K562 (cell line): Measurements from ENCODE around the gene SMAD7. TPM values are rescaled to one million over a fixed set of nuclear protein-coding genes. Genes with fewer than 3 reads are reported as not detected.

Source experiments
- ATAC-seq: fragments of 200-7000 bp; cut with Tn5 transposase; 3 replicates; pipeline ENCODE4 v1.9.1; 2020; ENCODE audit warnings: moderate library complexity
- BruUV-seq: library from RNA; stranded (reverse); fragments of 400-500 nt; replicated peaks from 2 replicates; lab custom pipeline; 2021; lab: Mats Ljungman, UMichigan
- CTCF ChIA-PET: fragments of 300-600 bp; formaldehyde crosslinking; extraction: SDS; loops from one replicate; lab custom pipeline; 2021; ENCODE audit warnings: low intra/inter-chr PET ratio; lab: Yijun Ruan, JAX
- POLR2A ChIA-PET: fragments of 300-600, 350-650 bp; sonication (Branson Sonifier 250); formaldehyde crosslinking; extraction: SDS; loops from one replicate; lab custom pipeline; 2021; ENCODE audit warnings: antibody characterized with exemption, inconsistent platforms; lab: Yijun Ruan, JAX
- DNase-seq, 4 experiments: peaks; one replicate each; pipeline versions ENCODE4 v3.0.0 to v3.0.0-alpha.2; 2011 to 2018; ENCODE audit warnings: low spot score in 3 of 4, mixed read lengths in 3 of 4; ENCODE audit errors: extremely low read depth in 1 of 4
- FAIRE-seq: peaks from 2 replicates; lab custom pipeline; 2011; peaks lifted over from hg19 to GRCh38; lab: Jason Lieb, UNC
- H2AFZ ChIP-seq: 2 replicates; pipeline ENCODE4 v1.6.0; 2011; ENCODE audit warnings: low read depth, low read length, control low read depth, inconsistent platforms
- H3K27ac ChIP-seq: fragments of 200-600 bp; 3 replicates; pipeline ENCODE4 v1.8.0; 2011; ENCODE audit warnings: low read depth, mild to moderate bottlenecking, control low read depth, inconsistent platforms, low read length, moderate library complexity, mixed read lengths; ENCODE audit errors: extremely low read depth
- H3K27me3 ChIP-seq, 2 experiments: fragments of 300-600 bp in 1 of 2; 2 replicates in 1 of 2; 3 replicates in 1 of 2; pipeline versions ENCODE4 v1.6.0 to v1.8.0; 2011; ENCODE audit warnings: inconsistent platforms in 2 of 2, low read length in 2 of 2, mild to moderate bottlenecking in 1 of 2, mixed read lengths in 1 of 2, moderate library complexity in 1 of 2; ENCODE audit not compliant: control insufficient read depth in 2 of 2, insufficient read depth in 2 of 2
- H3K36me3 ChIP-seq: fragments of 300-600 bp; 3 replicates; pipeline ENCODE4 v1.8.0; 2011; ENCODE audit warnings: mild to moderate bottlenecking, low read length, inconsistent platforms; ENCODE audit not compliant: control insufficient read depth, insufficient read depth
- H3K4me1 ChIP-seq, 2 experiments: fragments of 200-600 bp in 1 of 2; replicated peaks in 1 of 2; 2 replicates in 1 of 2; 3 replicates in 1 of 2; pipeline versions ENCODE4 v1.5.1 to v1.8.0; 2011; ENCODE audit warnings: inconsistent platforms in 2 of 2, low read length in 2 of 2, mild to moderate bottlenecking in 1 of 2, mixed read lengths in 1 of 2, moderate library complexity in 1 of 2; ENCODE audit not compliant: control insufficient read depth in 2 of 2, insufficient read depth in 2 of 2
- H3K4me2 ChIP-seq: 2 replicates; pipeline ENCODE4 v1.6.1; 2011; ENCODE audit warnings: low read length, control low read depth, inconsistent platforms, mixed read lengths; ENCODE audit not compliant: insufficient read depth
- H3K4me3 ChIP-seq: fragments of 200-600 bp; sonication (generic), shearing (Covaris generic); 2 replicates; pipeline ENCODE4 v1.5.1; 2016; ENCODE audit warnings: control low read depth, inconsistent platforms
- H3K79me2 ChIP-seq: fragments of 200-600 bp; 3 replicates; pipeline ENCODE4 v1.8.0; 2011; ENCODE audit warnings: low read length, inconsistent platforms; ENCODE audit not compliant: control insufficient read depth, insufficient read depth
- H3K9ac ChIP-seq, 2 experiments: 2 replicates each; pipeline versions ENCODE4 v1.6.0 to v1.6.1; 2011; ENCODE audit warnings: low read depth in 2 of 2, low read length in 2 of 2, control low read depth in 1 of 2, inconsistent platforms in 1 of 2, mild to moderate bottlenecking in 1 of 2, mixed read lengths in 1 of 2; ENCODE audit not compliant: insufficient read depth in 1 of 2
- H3K9me1 ChIP-seq: one replicate; pipeline ENCODE4 v1.6.0; 2011; ENCODE audit warnings: inconsistent platforms, mild to moderate bottlenecking, low read length, moderate library complexity; ENCODE audit not compliant: control insufficient read depth, insufficient read depth
- H3K9me3 ChIP-seq: replicated peaks from 2 replicates; pipeline ENCODE4 v1.5.1; 2011; ENCODE audit warnings: low read depth, low read length, inconsistent platforms; ENCODE audit not compliant: control insufficient read depth, insufficient read depth
- H4K20me1 ChIP-seq: replicated peaks from 2 replicates; pipeline ENCODE4 v1.6.1; 2011; ENCODE audit warnings: low read length, inconsistent platforms, mixed read lengths; ENCODE audit not compliant: control insufficient read depth, insufficient read depth
- ARHGAP35 ChIP-seq: fragments of 450-650 bp; IDR thresholded peaks from 2 replicates; pipeline ENCODE4 v1.6.1; 2018; ENCODE audit not compliant: partially characterized antibody
- BRCA1 ChIP-seq, 2 experiments: fragments of 450-650 bp in 1 of 2; sonication (generic) in 1 of 2; formaldehyde crosslinking in 1 of 2; IDR thresholded peaks; 2 replicates each; pipeline versions ENCODE4 v1.5.0 to v1.6.1; 2017 to 2020; ENCODE audit warnings: mild to moderate bottlenecking in 1 of 2, missing genetic modification reagents in 1 of 2
- CEBPG ChIP-seq, 3 experiments: fragments of 200-800 bp in 1 of 3; sonication (Bioruptor generic) in 1 of 3; sonication (generic) in 1 of 3; formaldehyde crosslinking in 1 of 3; IDR thresholded peaks in 2 of 3; conservative IDR thresholded peaks in 1 of 3; 2 replicates each; pipeline versions ENCODE4 v1.6.1 to v1.8.0; 2016 to 2022; ENCODE audit warnings: missing compliant biosample characterization in 2 of 3, missing genetic modification characterization in 2 of 3, mild to moderate bottlenecking in 1 of 3, missing genetic modification reagents in 1 of 3
- ETS1 ChIP-seq: conservative IDR thresholded peaks from 2 replicates; pipeline ENCODE4 v1.6.1; 2011; ENCODE audit warnings: low read depth, mild to moderate bottlenecking, low read length; ENCODE audit not compliant: control insufficient read depth
- KDM5B ChIP-seq: fragments of 200-600 bp; sonication (generic); IDR thresholded peaks from 2 replicates; pipeline ENCODE4 v1.6.1; 2012; ENCODE audit warnings: low read depth, mild to moderate bottlenecking, moderate library complexity, low read length, control low read depth, inconsistent platforms; ENCODE audit not compliant: insufficient replicate concordance
- MEIS2 ChIP-seq: fragments of 450-650 bp; IDR thresholded peaks from 2 replicates; pipeline ENCODE4 v1.6.1; 2014; ENCODE audit warnings: mild to moderate bottlenecking; ENCODE audit not compliant: partially characterized antibody
- NCOA6 ChIP-seq: fragments of 450-650 bp; IDR thresholded peaks from 2 replicates; pipeline ENCODE4 v1.6.1; 2017; ENCODE audit warnings: mild to moderate bottlenecking
- POLR3A ChIP-seq: IDR thresholded peaks from 2 replicates; pipeline ENCODE4 v1.6.1; 2011; ENCODE audit warnings: borderline replicate concordance, mild to moderate bottlenecking, moderate library complexity; ENCODE audit not compliant: insufficient read length, insufficient read depth; ENCODE audit errors: extremely low read depth
- PTBP1 ChIP-seq: fragments of 200-400 bp; formaldehyde crosslinking; IDR thresholded peaks from 2 replicates; pipeline ENCODE4 v1.6.1; 2017; ENCODE audit warnings: low read depth, low read length
- RERE ChIP-seq: sonication (generic); formaldehyde crosslinking; IDR thresholded peaks from 2 replicates; pipeline ENCODE4 v1.8.0; 2023; ENCODE audit warnings: missing genetic modification reagents, mild to moderate bottlenecking, borderline replicate concordance
- TEAD4 ChIP-seq, 2 experiments: sonication (generic) in 1 of 2; formaldehyde crosslinking in 1 of 2; IDR thresholded peaks; 2 replicates each; pipeline versions ENCODE4 v1.6.1 to v1.8.0; 2012 to 2022; ENCODE audit warnings: borderline replicate concordance in 1 of 2, inconsistent platforms in 1 of 2, low read length in 1 of 2, mild to moderate bottlenecking in 1 of 2, missing genetic modification reagents in 1 of 2
- ZBTB7A ChIP-seq: IDR thresholded peaks from 2 replicates; pipeline ENCODE4 v1.6.1; 2011; ENCODE audit warnings: low read depth, mild to moderate bottlenecking, low read length, moderate library complexity, borderline replicate concordance; ENCODE audit not compliant: control insufficient read depth
- WGBS: fragments of 100-300 bp; shearing (Covaris generic); methylation state at CpG from one replicate; pipeline ENCODE4 v1.1.6; 2016; ENCODE audit warnings: low coverage, mixed read lengths; ENCODE audit not compliant: insufficient coverage; ENCODE audit errors: missing lambda C conversion rate; 5-methylcytosine and 5-hydroxymethylcytosine counted together
- in situ Hi-C: fragments of 300-500 bp; cut with MboI; formaldehyde crosslinking; loops from 4 replicates; pipeline ENCODE4 v1.15.0; 2018; ENCODE audit warnings: inconsistent platforms, mixed read lengths
- intact Hi-C: fragments of 100-400 bp; cut with micrococcal nuclease; formaldehyde crosslinking; loops from 2 replicates; pipeline ENCODE4 v1.14.2; 2022
- polyA plus RNA-seq, 8 experiments: library from polyadenylated mRNA; depleted of rRNA in 4 of 8; stranded (reverse) in 5 of 8; unstranded in 3 of 8; fragments of >200 nt; fragmentation: Nextera tagmentation in 2 of 8; fragmentation: Illumina TruSeq in 1 of 8; extraction: Ambion mirVana in 2 of 8; extraction: Trizol in 1 of 8; gene quantifications; 2 replicates each; pipeline versions ENCODE4 v1.2.1 to v1.2.3, GENCODE V29; 2011 to 2014; ENCODE audit warnings: inconsistent platforms in 1 of 8, missing spikeins in 1 of 8
- total RNA-seq, 7 experiments: library from RNA; depleted of rRNA in 6 of 7; stranded (reverse); fragments of >200 nt in 6 of 7; fragmentation: Illumina TruSeq in 2 of 7; extraction: Trizol in 2 of 7; gene quantifications; 2 replicates each; pipeline versions ENCODE4 v1.2.1 to v1.2.3, GENCODE V29; 2011 to 2021; ENCODE audit warnings: low replicate concordance in 1 of 7

Gene SMAD7
- total and polyA plus RNA-seq, 9 of the 15 experiments (the other 6 are each of a cell fraction or from before 2014, with no cell fraction given), result 0.13 to 3.0 (median 1.6) TPM

- FAIRE-seq, result no peak
- H3K27ac ChIP-seq, result no peak overlapping the region
- no peak for TF ChIP-seq PTBP1
- TF ChIP-seq MEIS2, result no peak
- TF ChIP-seq POLR3A, result no peak
- no peak for TF ChIP-seq ETS1
- no peak for TF ChIP-seq NCOA6
- TF ChIP-seq TEAD4 (IDR thresholded peaks at IDR 0.05; ENCODE audit: low read length), result peak; percentile 35; the same call in 1 of the 2 replicates
- no peak for TF ChIP-seq TEAD4 (CRISPR knock-in tag; IDR thresholded peaks at IDR 0.05; ENCODE audit: borderline replicate concordance)
- no peak for TF ChIP-seq ZBTB7A
- no peak for TF ChIP-seq KDM5B
- TF ChIP-seq RERE (CRISPR knock-in tag), result no peak
- no peak for TF ChIP-seq BRCA1 (IDR thresholded peaks at IDR 0.05)
- no peak for TF ChIP-seq BRCA1 (CRISPR knock-in tag; IDR thresholded peaks at IDR 0.05)
- TF ChIP-seq ARHGAP35, result no peak
- no peak for TF ChIP-seq CEBPG (CRISPR knock-in tag; IDR thresholded peaks at IDR 0.05)
- TF ChIP-seq CEBPG (tag; conservative IDR thresholded peaks at IDR 0.05 in 1 of 2, IDR thresholded peaks at IDR 0.05 in 1 of 2), result peak in 1 of 2 experiments; percentile 46; a peak in 2 of 4 replicates
Measured at GRCh38 chr18:48915626-48916425, 34.9 kb downstream of the SMAD7 start.

More at GRCh38 chr18:48915626-48916425, 34.9 kb downstream of the SMAD7 start:
- H4K20me1 ChIP-seq, result no peaks in the 10 kb centered on the region
- H3K4me3 ChIP-seq, result no peak overlapping the region
- no peaks in the 10 kb centered on the region for H3K27me3 ChIP-seq
- no TSS peak for BruUV-seq
- H3K36me3 ChIP-seq, result no peaks in the 10 kb centered on the region; the same call in 2 of the 3 replicates
- ChIA-PET POLR2A (interaction anchor here (0.6 to 1.4 kb wide), 4 partner anchors 9 to 789 kb away, joined by 3 to 6 read pairs (median 3); no protein-coding TSS in a partner anchor), CTCF (no interaction called here)
- in situ Hi-C loops, result no loop called here
- WGBS, result 25% methylated on average over 9 of the region's 10 CpGs
- no peaks in the 10 kb centered on the region for H3K9me3 ChIP-seq
- H3K9me1 ChIP-seq, result no peaks in the 10 kb centered on the region
- no peak overlapping the region for H3K4me2 ChIP-seq
- no peak overlapping the region for H3K9ac ChIP-seq
- DNase-seq (no peak), ATAC-seq (0 out of 3 replicates have a peak, but pooled peaks have one; percentile 19)
- intact Hi-C loops, result no loop called here
- H3K4me1 ChIP-seq, result peaks cover 14 to 20% of the 10 kb centered on the region in 2 experiments
- H2AFZ ChIP-seq, result no peak overlapping the region
- no peaks in the 10 kb centered on the region for H3K79me2 ChIP-seq
